H7 (cell line): Measurements from ENCODE around the gene NR2E1. TPM values are rescaled to one million over a fixed set of nuclear protein-coding genes. Genes with fewer than 3 reads are reported as not detected.
A peak's percentile ranks its signal among the peaks of the same experiment; 100 is the strongest.

Experiments used
- DNase-seq: peaks from one replicate; pipeline ENCODE4 v3.0.0; 2012
- H3K27me3 ChIP-seq: 2 replicates; pipeline ENCODE4 v1.6.0; 2011; ENCODE audit warnings: mild to moderate bottlenecking, low read length; ENCODE audit not compliant: control insufficient read depth, insufficient read depth
- H3K36me3 ChIP-seq: replicated peaks from 2 replicates; pipeline ENCODE4 v1.5.1; 2011; ENCODE audit warnings: low read length; ENCODE audit not compliant: control insufficient read depth, insufficient read depth
- H3K4me3 ChIP-seq: 2 replicates; pipeline ENCODE4 v1.5.1; 2011; ENCODE audit warnings: low read depth, mild to moderate bottlenecking, control low read depth, low read length, moderate library complexity; ENCODE audit not compliant: insufficient read depth
- total RNA-seq: library from RNA; depleted of rRNA; stranded (reverse); fragments of >200 nt; shearing (Covaris generic); gene quantifications from 2 replicates; pipeline ENCODE4 v1.2.3, GENCODE V29; 2014

NR2E1 gene
- total RNA-seq, 1 experiment from 2014 or later, result not detected

DNA sequence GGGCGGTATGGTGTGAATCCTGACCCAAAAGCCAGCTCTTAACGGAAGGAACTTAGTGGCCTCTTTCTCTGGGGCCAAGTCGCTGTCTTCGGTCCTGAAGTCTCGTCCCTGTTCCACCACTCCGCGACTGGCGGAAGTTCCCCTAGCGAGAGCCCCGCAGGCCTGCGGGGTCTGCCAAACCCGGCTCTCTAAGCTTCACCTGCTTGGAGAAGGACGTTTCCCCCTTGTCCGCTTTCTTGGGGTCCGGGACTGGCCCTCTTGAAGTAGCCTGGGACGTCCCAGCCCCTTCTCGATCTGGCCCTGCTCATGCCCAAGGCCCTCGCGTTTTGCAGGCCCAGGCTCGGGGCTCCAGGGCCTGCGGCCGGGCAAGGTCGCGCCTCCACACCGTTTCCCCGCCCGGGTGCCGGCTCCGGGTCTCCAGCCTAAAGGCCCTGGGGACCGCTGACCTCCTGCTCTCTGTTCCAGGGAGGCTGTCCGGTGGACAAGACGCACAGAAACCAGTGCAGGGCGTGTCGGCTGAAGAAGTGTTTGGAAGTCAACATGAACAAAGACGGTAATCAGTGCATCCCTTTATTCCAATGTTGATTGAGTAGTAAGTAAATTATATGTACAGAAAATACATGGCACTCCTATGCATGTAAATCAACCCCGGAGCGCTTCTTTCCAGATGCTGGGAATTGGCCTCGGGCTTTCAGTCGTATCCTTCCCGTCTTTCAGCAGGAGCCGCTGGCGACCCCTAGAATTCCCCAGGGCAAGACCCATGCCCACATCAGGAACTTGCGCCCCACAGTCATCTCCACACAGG is 8.8 kb downstream of the NR2E1 start:
- DNase-seq, result peak; percentile 88
- Histone ChIP-seq H3K4me3 (no peak overlapping the region), H3K27me3 (peaks cover 94% of the 10 kb centered on the region), H3K36me3 (no peaks in the 10 kb centered on the region)

GRCh38 chr6:108175176-108175591 is 9.4 kb downstream of the NR2E1 start:
- H3K27me3 ChIP-seq, result peaks cover 88% of the 10 kb centered on the region
- H3K36me3 ChIP-seq, result no peaks in the 10 kb centered on the region
- DNase-seq, result no peak
- H3K4me3 ChIP-seq, result no peak overlapping the region

DNA sequence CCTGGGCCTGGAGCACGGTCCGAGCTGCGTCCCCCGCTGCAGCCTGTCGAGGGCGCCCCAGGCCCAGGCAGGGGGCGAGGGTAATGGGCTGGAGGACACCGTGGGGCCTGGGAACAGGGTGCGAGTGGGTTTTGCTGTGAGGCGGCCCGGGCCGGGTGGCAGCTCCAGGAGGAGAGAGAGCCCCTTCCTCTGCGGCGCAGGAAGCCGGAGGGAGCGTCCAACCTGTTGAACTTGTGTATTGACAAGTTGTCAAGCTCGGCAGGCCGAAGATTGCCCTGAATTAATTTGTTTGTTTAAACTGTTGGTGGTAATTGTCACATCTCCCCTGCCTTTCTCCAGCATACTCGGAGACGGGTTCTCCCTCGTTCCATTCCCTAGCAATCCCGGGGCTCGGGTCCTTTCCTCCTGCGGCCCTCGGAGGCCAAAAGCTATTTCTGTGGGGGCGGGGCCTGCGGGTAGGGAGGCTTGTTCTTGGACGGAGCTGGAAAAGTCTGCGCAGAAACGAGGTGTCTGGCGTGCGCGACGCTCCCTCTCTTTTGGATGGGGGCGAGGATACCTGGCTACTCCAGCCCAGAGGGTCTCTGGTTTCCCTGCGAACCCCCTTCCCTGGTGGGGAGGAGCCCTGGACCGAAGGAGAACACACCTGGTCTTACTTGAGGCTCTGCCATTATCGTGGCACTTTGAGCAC is 9.9 kb downstream of the NR2E1 start:
- DNase-seq, result peak; percentile 84
- Histone ChIP-seq H3K27me3 (peaks cover 82% of the 10 kb centered on the region), H3K4me3 (peak overlapping the region; percentile 31), H3K36me3 (no peaks in the 10 kb centered on the region)

DNA sequence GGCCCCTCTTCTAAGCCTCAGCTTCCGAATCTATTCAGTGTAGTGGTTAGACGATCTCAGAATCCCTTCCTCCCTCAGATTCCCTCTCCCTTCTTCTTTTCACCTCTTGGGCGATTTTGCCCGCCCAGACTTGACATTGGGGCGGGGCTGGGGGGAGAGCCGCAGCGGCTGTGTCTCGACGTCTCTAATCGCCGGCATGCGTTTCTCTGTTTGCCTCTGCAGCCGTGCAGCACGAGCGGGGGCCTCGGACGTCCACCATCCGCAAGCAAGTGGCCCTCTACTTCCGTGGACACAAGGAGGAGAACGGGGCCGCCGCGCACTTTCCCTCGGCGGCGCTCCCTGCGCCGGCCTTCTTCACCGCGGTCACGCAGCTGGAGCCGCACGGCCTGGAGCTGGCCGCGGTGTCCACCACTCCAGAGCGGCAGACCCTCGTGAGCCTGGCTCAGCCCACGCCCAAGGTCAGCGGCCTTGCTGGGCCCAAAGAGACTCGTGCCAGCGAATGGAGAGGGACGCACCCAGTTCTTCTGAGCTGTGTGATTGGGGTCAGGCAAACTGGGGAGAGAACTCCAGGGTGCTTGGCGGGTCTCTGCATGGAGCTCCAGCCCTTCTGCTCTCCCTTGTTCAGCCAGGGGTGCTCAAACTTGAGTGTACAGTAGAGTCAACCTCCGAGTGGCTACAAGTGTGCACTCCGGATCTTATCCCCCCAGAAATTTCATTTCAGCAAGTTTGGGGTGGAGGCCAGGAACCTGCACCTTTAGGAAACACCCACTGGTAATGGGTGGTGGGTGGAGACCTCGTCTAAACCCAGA is 10.7 kb downstream of the NR2E1 start:
- H3K4me3 ChIP-seq, result peak overlapping the region; percentile 31
- H3K27me3 ChIP-seq, result peaks cover 74% of the 10 kb centered on the region
- DNase-seq, result peak; percentile 62
- H3K36me3 ChIP-seq, result no peaks in the 10 kb centered on the region

- DNase-seq, result peak; percentile 71
- H3K4me3 ChIP-seq, result no peak overlapping the region
- peaks cover 42% of the 10 kb centered on the region for H3K27me3 ChIP-seq
- no peaks in the 10 kb centered on the region for H3K36me3 ChIP-seq
Measured at GRCh38 chr6:108179741-108180140, 13.9 kb downstream of the NR2E1 start.

- Histone ChIP-seq H3K4me3 (no peak overlapping the region), H3K27me3 (peaks cover 37% of the 10 kb centered on the region), H3K36me3 (no peaks in the 10 kb centered on the region)
- no peak for DNase-seq
Measured at GRCh38 chr6:108180266-108180665, 14.4 kb downstream of the NR2E1 start.

DNA sequence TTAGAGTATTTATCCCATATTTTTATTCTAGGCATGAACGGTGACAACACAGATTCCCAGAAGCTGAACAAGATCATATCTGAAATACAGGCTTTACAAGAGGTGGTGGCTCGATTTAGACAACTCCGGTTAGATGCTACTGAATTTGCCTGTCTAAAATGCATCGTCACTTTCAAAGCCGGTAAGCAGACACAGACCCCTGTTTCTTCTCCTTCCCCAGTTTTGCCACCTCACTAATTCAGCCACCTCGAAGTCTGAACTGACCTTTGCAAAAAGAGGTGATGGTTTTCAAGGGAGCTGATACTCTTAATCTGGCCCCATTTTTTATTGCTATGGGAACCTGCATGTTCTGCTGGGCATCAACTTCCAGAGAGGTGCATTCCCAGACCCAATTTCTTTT is 15.0 kb downstream of the NR2E1 start:
- no peak for DNase-seq
- Histone ChIP-seq H3K36me3 (no peaks in the 10 kb centered on the region), H3K27me3 (peaks cover 32% of the 10 kb centered on the region), H3K4me3 (no peak overlapping the region)

DNA sequence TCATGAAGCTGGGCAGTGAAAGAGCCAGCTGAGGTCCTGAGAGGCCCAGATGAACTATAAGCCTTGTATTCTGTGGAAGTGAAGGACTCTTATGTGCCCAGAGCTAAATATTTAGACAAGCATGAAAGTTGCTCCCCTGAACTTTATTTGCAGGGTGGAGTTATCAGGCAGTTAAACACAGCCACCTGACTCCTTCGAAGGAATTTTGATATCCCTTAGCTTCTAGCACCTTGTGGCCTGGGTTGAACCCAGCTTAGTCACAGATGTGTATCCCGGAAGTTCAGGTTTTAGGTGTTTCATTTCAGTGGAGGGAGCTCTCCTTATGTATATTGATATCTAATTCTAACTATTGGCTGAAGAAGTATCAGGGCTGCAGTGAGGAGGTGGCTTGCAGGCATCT is 20.4 kb downstream of the NR2E1 start:
- no peak for DNase-seq
- Histone ChIP-seq H3K4me3 (no peak overlapping the region), H3K36me3 (no peaks in the 10 kb centered on the region), H3K27me3 (no peaks in the 10 kb centered on the region)

- Histone ChIP-seq H3K27me3 (no peaks in the 10 kb centered on the region), H3K4me3 (no peak overlapping the region), H3K36me3 (no peaks in the 10 kb centered on the region)
- DNase-seq, result no peak
Measured at GRCh38 chr6:108187519-108187918, 21.7 kb downstream of the NR2E1 start.

DNA sequence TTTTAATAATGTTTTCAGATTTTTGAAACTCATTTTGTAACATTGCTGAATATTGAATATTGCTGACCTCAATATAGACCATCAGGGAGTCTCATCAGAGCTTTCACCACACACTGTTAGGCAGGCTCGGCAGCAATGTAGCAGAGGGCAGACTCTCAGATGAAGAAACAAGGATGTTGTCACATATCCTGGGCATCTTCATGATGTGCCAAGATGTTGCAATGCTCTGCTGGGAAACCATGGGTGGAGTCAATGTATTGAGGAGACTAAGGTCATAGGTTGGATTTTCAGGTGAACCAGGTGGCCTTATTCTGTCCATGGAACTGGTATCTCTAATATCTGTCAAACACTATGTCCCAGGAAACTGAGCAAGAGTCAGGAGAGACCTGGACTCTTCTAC is 27.3 kb downstream of the NR2E1 start:
- H3K27me3 ChIP-seq, result no peaks in the 10 kb centered on the region
- DNase-seq, result no peak
- no peaks in the 10 kb centered on the region for H3K36me3 ChIP-seq
- H3K4me3 ChIP-seq, result no peak overlapping the region

DNA sequence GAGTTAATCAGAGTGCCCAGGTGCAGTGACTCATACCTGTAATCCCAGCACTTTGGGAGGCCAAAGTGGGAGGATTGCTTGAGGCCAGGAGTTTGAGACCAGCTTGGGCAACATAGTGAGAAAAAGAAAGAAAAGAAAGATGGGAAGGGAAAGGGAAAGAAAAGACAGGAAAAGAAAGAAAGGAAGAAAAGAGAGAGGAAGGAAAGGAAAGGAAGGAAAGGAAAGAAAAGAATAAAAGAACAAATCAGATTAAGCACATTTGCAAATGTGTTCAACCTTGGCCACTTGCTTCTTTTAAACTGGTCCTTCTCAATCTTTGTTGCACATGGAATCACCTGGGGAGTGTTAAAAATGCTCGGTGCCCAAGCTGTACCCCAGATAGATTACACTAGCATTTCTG is 28.0 kb downstream of the NR2E1 start:
- DNase-seq, result no peak
- Histone ChIP-seq H3K27me3 (no peaks in the 10 kb centered on the region), H3K4me3 (no peak overlapping the region), H3K36me3 (no peaks in the 10 kb centered on the region)

DNA sequence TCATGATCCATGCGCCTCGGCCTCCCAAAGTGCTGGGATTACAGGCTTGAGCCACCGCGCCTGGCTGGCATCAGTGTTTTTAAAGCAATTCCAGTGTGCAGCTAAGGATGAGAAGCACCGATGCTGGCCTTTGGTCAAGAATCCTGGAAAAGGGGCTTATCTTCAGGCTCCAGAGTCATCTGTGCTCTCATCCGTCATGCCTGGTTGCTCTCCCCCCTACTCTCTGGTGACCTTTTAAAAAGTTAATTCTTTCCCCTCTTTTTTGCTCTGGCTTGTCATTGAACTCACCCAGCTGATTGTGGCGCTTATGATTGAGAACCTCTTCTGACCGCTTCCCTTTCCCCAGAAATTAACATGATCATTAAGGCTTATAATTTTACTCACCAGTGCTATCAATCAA is 28.7 kb downstream of the NR2E1 start:
- no peak for DNase-seq
- no peak overlapping the region for H3K4me3 ChIP-seq
- no peaks in the 10 kb centered on the region for H3K36me3 ChIP-seq
- H3K27me3 ChIP-seq, result no peaks in the 10 kb centered on the region

DNA sequence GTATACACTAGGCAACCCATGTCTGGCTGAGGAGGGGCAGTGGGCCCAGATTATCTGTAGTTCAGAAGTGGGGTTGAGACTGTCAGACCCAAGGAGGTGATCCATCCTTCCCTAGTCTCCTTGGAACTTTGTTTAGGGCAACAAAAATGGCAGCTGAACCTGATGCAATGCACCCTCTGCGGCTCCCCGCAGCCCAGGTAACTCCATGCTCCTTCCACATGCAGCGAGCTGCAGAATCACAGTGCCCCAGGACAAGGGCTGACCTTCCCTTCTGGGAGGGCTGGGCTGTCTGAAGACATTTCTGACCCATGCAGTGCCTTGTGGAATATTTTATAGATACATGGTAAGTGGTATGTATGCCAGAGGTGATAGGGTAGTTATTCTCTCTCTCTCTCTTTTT is 29.4 kb downstream of the NR2E1 start:
- no peak for DNase-seq

GRCh38 chr6:108198761-108199498 is 33.1 kb downstream of the NR2E1 start:
- Histone ChIP-seq H3K4me3 (no peak overlapping the region), H3K27me3 (no peaks in the 10 kb centered on the region), H3K36me3 (no peaks in the 10 kb centered on the region)
- peak; percentile 41 for DNase-seq

More for the DNA sequence above, 29.4 kb downstream of the NR2E1 start:
- Histone ChIP-seq H3K4me3 (no peak overlapping the region), H3K27me3 (no peaks in the 10 kb centered on the region), H3K36me3 (no peaks in the 10 kb centered on the region)
